Measurements from ENCODE around the gene OR10T2. TPM values are rescaled to one million over a fixed set of nuclear protein-coding genes. Genes with fewer than 3 reads are reported as not detected.

The OR10T2 gene
- total RNA-seq, 3 donors from 2014 or later (not counting 1 experiment from before 2014, with no cell fraction given): not detected

DNA sequence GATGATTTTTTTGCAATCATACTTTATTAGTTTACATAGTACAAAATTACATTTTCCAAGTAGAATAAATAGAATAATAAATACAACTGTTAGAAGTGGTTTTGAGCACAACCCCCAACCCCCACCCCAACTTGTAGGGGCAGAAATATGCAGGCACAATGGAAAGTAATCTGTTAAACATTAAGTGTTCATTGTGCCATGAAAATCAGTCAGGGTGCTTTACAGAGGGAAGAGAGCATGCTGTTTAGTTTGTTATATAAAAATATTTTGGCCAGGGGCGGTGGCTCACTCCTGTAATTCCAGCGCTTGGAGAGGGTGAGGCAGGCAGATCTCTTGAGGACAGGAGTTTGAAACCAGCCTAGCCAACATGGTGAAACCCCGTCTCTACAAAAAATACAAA is 2.6 kb downstream of the OR10T2 start:
- peaks cover 7% of the 10 kb centered on the region for H3K27me3 ChIP-seq (ENCODE audit: control insufficient read depth, insufficient read depth, low read length)
- no peaks in the 10 kb centered on the region for H3K36me3 ChIP-seq (ENCODE audit: control insufficient read depth, insufficient read depth, low read length)
- Mint-ChIP-seq H3K4me1 (peaks cover 5 to 6% of the 10 kb centered on the region in 2 donors), H3K36me3 (no peaks in the 10 kb centered on the region), H3K27me3 (ENCODE audit: low read depth in 2 of 2) (peaks cover 19 to 44% of the 10 kb centered on the region in 2 donors), H3K9me3 (no peaks in the 10 kb centered on the region), H3K27ac (no peak overlapping the region), H3K4me3 (no peak overlapping the region)
- no peak overlapping the region for H3K27ac ChIP-seq (ENCODE audit: low read length)
- no peak overlapping the region for H3K4me3 ChIP-seq (ENCODE audit: low read length)
- DNase-seq: no peak
- H3K4me1 ChIP-seq (ENCODE audit: control insufficient read depth, insufficient read depth, low read length): no peaks in the 10 kb centered on the region
- H3K9me3 ChIP-seq (ENCODE audit: control insufficient read depth, insufficient read depth, low read length): no peaks in the 10 kb centered on the region
- no peak for ATAC-seq
- intact Hi-C loops (cut with micrococcal nuclease): no loop called here
- WGBS (ENCODE audit: insufficient coverage): 100% methylated on average over 3 of the region's 3 CpGs
- no peak for TF ChIP-seq CTCF (IDR thresholded peaks at IDR 0.05)

- WGBS (ENCODE audit: insufficient coverage): 94% methylated on average over 4 of the region's 5 CpGs
- Histone ChIP-seq H3K4me3 (ENCODE audit: low read length) (no peak overlapping the region), H3K27me3 (ENCODE audit: control insufficient read depth, insufficient read depth, low read length) (peaks cover 5% of the 10 kb centered on the region), H3K27ac (ENCODE audit: low read length) (no peak overlapping the region), H3K9me3 (ENCODE audit: control insufficient read depth, insufficient read depth, low read length) (no peaks in the 10 kb centered on the region), H3K4me1 (ENCODE audit: control insufficient read depth, insufficient read depth, low read length) (no peaks in the 10 kb centered on the region), H3K36me3 (ENCODE audit: control insufficient read depth, insufficient read depth, low read length) (no peaks in the 10 kb centered on the region)
- intact Hi-C loops (cut with micrococcal nuclease): no loop called here
- H3K4me1 Mint-ChIP-seq: no peaks in the 10 kb centered on the region
- H3K9me3 Mint-ChIP-seq: no peaks in the 10 kb centered on the region
- TF ChIP-seq CTCF (IDR thresholded peaks at IDR 0.05): no peak
- H3K27me3 Mint-ChIP-seq (ENCODE audit: low read depth in 2 of 2): peaks cover 14 to 26% of the 10 kb centered on the region in 2 donors
- no peak overlapping the region for H3K27ac Mint-ChIP-seq
- DNase-seq (no peak), ATAC-seq (no peak)
- no peak overlapping the region for H3K4me3 Mint-ChIP-seq
- H3K36me3 Mint-ChIP-seq: no peaks in the 10 kb centered on the region
Observed at GRCh38 chr1:158393476-158393875, 5.8 kb downstream of the OR10T2 start.

DNA sequence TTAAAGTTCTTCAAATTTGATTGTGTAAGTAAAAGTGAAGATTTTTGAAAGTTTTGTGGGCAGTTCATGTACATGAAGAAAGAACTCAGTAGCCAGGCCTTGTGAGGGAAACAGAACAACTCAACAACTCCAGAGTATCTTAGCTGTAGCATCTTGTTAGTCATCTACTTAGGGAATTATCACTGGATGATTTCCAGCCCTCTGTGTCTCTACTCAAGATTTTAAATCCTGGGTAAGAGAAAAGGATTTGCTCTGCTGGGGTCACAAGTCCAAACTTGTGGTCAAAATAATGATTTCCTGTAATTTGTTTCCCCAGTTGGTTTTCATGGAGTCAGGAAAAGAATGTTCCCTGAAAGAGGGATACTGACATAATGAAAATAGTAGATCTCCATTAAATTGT is 8.2 kb downstream of the OR10T2 start:
- TF ChIP-seq CTCF (IDR thresholded peaks at IDR 0.05): no peak
- H3K36me3 ChIP-seq (ENCODE audit: control insufficient read depth, insufficient read depth, low read length): no peaks in the 10 kb centered on the region
- H3K4me1 Mint-ChIP-seq: no peaks in the 10 kb centered on the region
- H3K27ac ChIP-seq (ENCODE audit: low read length): no peak overlapping the region
- intact Hi-C loops (cut with micrococcal nuclease): no loop called here
- peaks cover 0 to 2% of the 10 kb centered on the region in 2 donors for H3K9me3 Mint-ChIP-seq
- ATAC-seq (no peak), DNase-seq (no peak)
- no peaks in the 10 kb centered on the region for H3K4me1 ChIP-seq (ENCODE audit: control insufficient read depth, insufficient read depth, low read length)
- H3K27me3 ChIP-seq (ENCODE audit: control insufficient read depth, insufficient read depth, low read length): peaks cover 5% of the 10 kb centered on the region
- peaks cover 9 to 30% of the 10 kb centered on the region in 2 donors for H3K27me3 Mint-ChIP-seq (ENCODE audit: low read depth in 2 of 2)
- H3K27ac Mint-ChIP-seq: no peak overlapping the region
- H3K9me3 ChIP-seq (ENCODE audit: control insufficient read depth, insufficient read depth, low read length): no peaks in the 10 kb centered on the region
- no peaks in the 10 kb centered on the region for H3K36me3 Mint-ChIP-seq
- no peak overlapping the region for H3K4me3 Mint-ChIP-seq
- no peak overlapping the region for H3K4me3 ChIP-seq (ENCODE audit: low read length)

DNA sequence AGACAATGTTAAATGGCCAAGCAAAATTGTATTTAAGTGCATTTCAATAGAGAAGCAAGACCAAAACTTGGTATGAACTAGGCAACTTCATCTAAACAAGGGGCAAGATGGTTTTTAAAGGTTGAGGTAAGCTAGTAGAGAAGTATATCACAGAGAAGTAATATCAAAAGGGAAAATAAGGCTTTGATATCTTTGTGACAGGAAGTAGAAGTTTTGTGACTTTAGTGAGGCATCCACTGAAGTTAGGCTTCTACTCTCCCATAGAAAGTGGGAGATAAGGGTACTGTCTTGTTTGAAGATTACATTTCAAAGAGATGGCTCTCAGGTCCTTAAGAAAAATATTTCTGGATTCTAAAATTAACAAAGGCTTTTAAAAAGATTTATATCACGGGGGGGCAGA is 8.9 kb downstream of the OR10T2 start:
- no peak overlapping the region for H3K27ac Mint-ChIP-seq
- Histone ChIP-seq H3K4me1 (ENCODE audit: control insufficient read depth, insufficient read depth, low read length) (no peaks in the 10 kb centered on the region), H3K36me3 (ENCODE audit: control insufficient read depth, insufficient read depth, low read length) (no peaks in the 10 kb centered on the region), H3K4me3 (ENCODE audit: low read length) (no peak overlapping the region), H3K9me3 (ENCODE audit: control insufficient read depth, insufficient read depth, low read length) (no peaks in the 10 kb centered on the region), H3K27me3 (ENCODE audit: control insufficient read depth, insufficient read depth, low read length) (peaks cover 5% of the 10 kb centered on the region), H3K27ac (ENCODE audit: low read length) (no peak overlapping the region)
- no CpG with 5 or more reads among the region's 1 CpG for WGBS (ENCODE audit: insufficient coverage)
- intact Hi-C loops (cut with micrococcal nuclease): no loop called here
- H3K4me3 Mint-ChIP-seq: no peak overlapping the region
- peaks cover 0 to 2% of the 10 kb centered on the region in 2 donors for H3K9me3 Mint-ChIP-seq
- H3K4me1 Mint-ChIP-seq: no peaks in the 10 kb centered on the region
- ATAC-seq (no peak), DNase-seq (no peak)
- H3K27me3 Mint-ChIP-seq (ENCODE audit: low read depth in 2 of 2): peaks cover 7 to 28% of the 10 kb centered on the region in 2 donors
- no peaks in the 10 kb centered on the region for H3K36me3 Mint-ChIP-seq
- no peak for TF ChIP-seq CTCF (IDR thresholded peaks at IDR 0.05)

All from natural killer cell (primary cell).